HG02798 (cell line): ENCODE results near the gene SEMA6A.
"Not testable (repeated sequence)": the region's sequence is repeated elsewhere in the genome, so short reads cannot be mapped to it uniquely, and the experiment has no call there.

ENCODE experiments used
- ATAC-seq: cut with Tn5 transposase; IDR thresholded peaks from one replicate; pipeline ENCODE4 v1.9.1; 2021; ENCODE audit warnings: mild to moderate bottlenecking; ENCODE audit not compliant: unreplicated experiment, poor library complexity

SEMA6A gene

GRCh38 chr5:116557669-116558271 is 16.9 kb downstream of the SEMA6A start:
- peak; percentile 62 for ATAC-seq

- no peak for ATAC-seq
Observed at GRCh38 chr5:116554764-116555163, 19.9 kb downstream of the SEMA6A start.

- no peak for ATAC-seq
Observed at GRCh38 chr5:116553366-116553765, 21.3 kb downstream of the SEMA6A start.

- ATAC-seq: no peak
Observed at GRCh38 chr5:116550082-116550481, 24.5 kb downstream of the SEMA6A start.

GRCh38 chr5:116546743-116547124 is 27.9 kb downstream of the SEMA6A start:
- ATAC-seq: no peak

GRCh38 chr5:116546033-116546742 is 28.4 kb downstream of the SEMA6A start:
- no peak for ATAC-seq

- not testable (repeated sequence) for ATAC-seq
Observed at GRCh38 chr5:116545465-116545864, 29.2 kb downstream of the SEMA6A start.

GRCh38 chr5:116544531-116545241 is 29.9 kb downstream of the SEMA6A start:
- ATAC-seq: no peak

GRCh38 chr5:116543501-116543900 is 31.1 kb downstream of the SEMA6A start:
- no peak for ATAC-seq

- ATAC-seq: no peak
Observed at GRCh38 chr5:116542619-116543018, 32.0 kb downstream of the SEMA6A start.

- ATAC-seq: no peak
Observed at GRCh38 chr5:116539222-116539621, 35.4 kb downstream of the SEMA6A start.

GRCh38 chr5:116536316-116537083 is 38.1 kb downstream of the SEMA6A start:
- ATAC-seq: no peak

- ATAC-seq: no peak
Observed at GRCh38 chr5:116534964-116535651, 39.5 kb downstream of the SEMA6A start.

- ATAC-seq: peak; percentile 40
Observed at GRCh38 chr5:116532762-116533525, 41.7 kb downstream of the SEMA6A start.

GRCh38 chr5:116531635-116532034 is 43.0 kb downstream of the SEMA6A start:
- no peak for ATAC-seq

- ATAC-seq: no peak
Observed at GRCh38 chr5:116531117-116531516, 43.5 kb downstream of the SEMA6A start.

- no peak for ATAC-seq
Observed at GRCh38 chr5:116530276-116530675, 44.3 kb downstream of the SEMA6A start.

GRCh38 chr5:116529615-116530014 is 45.0 kb downstream of the SEMA6A start:
- ATAC-seq: no peak

- ATAC-seq: no peak
Observed at GRCh38 chr5:116528519-116529234, 45.9 kb downstream of the SEMA6A start.
